Measurements from ENCODE around the gene GRIA1. TPM values are rescaled to one million over a fixed set of nuclear protein-coding genes. Genes with fewer than 3 reads are reported as not detected.

The GRIA1 gene
- total RNA-seq, 2 donors from 2014 or later, result 12.4 to 39.0 TPM

DNA sequence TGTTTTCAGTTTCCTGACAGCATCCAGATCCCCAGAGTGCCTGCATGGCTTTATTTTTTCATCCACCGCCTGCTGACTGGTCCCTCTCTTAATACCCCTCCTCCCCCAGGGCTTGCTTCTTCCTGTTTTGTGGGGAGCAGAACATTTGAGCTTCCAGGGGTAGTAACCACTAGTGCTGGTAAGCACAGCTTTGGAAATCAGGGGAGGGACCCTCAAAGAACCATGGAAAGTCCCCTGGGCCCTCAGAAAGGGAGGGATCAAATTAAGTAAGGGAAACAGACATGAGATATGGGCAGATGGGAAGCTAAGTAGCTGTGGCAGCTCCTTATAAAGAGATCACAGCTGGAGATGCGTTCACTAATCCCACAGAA, 26.8 kb downstream of the GRIA1 start:
- Histone ChIP-seq H3K27me3 (replicated peaks; ENCODE audit: insufficient read depth) (no peaks in the 10 kb centered on the region), H3K4me3 (no peak overlapping the region), H3K27ac (no peak overlapping the region), H3K4me1 (ENCODE audit: control insufficient read depth in 1 of 2, low read depth in 2 of 2) (no peaks in the 10 kb centered on the region), H3K36me3 (no peaks in the 10 kb centered on the region), H3K9me3 (no peaks in the 10 kb centered on the region)
- TF ChIP-seq, protein P1, sequence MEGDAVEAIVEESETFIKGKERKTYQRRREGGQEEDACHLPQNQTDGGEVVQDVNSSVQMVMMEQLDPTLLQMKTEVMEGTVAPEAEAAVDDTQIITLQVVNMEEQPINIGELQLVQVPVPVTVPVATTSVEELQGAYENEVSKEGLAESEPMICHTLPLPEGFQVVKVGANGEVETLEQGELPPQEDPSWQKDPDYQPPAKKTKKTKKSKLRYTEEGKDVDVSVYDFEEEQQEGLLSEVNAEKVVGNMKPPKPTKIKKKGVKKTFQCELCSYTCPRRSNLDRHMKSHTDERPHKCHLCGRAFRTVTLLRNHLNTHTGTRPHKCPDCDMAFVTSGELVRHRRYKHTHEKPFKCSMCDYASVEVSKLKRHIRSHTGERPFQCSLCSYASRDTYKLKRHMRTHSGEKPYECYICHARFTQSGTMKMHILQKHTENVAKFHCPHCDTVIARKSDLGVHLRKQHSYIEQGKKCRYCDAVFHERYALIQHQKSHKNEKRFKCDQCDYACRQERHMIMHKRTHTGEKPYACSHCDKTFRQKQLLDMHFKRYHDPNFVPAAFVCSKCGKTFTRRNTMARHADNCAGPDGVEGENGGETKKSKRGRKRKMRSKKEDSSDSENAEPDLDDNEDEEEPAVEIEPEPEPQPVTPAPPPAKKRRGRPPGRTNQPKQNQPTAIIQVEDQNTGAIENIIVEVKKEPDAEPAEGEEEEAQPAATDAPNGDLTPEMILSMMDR (IDR thresholded peaks at IDR 0.05), result no peak
- no peak for ATAC-seq (ENCODE audit: insufficient number of reproducible peaks, low FRiP score, low read depth)
- DNase-seq (ENCODE audit: low spot score), result no peak

DNA sequence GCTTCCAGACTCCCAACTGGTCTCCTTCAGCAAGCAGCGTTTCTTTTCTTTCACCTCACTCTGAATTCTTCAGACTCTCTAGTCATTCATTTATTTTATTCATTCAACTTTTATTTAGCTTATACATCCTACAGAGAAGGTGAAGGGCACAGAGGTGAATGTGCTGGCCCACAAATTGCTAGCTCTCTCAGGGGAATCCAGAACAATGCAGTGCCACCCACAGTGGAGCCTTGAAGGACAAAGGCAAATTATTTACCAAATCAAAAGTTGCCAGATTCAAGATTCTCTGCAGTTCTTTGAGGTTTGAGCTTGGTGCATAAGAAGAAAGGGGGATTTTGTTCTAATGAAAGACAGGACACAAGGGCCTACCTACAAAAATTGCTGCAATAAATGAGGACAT, 29.7 kb downstream of the GRIA1 start:
- TF ChIP-seq, protein P1 (IDR thresholded peaks at IDR 0.05), result no peak
- no peak for ATAC-seq (ENCODE audit: insufficient number of reproducible peaks, low FRiP score, low read depth)
- no peaks in the 10 kb centered on the region for H3K36me3 ChIP-seq
- no peak for DNase-seq (ENCODE audit: low spot score)
- H3K4me1 ChIP-seq (ENCODE audit: control insufficient read depth in 1 of 2, low read depth in 2 of 2), result peaks cover 15 to 28% of the 10 kb centered on the region in 2 donors
- H3K4me3 ChIP-seq, result no peak overlapping the region
- no peaks in the 10 kb centered on the region for H3K9me3 ChIP-seq
- H3K27ac ChIP-seq, result no peak overlapping the region
- H3K27me3 ChIP-seq (replicated peaks; ENCODE audit: insufficient read depth), result no peaks in the 10 kb centered on the region

DNA sequence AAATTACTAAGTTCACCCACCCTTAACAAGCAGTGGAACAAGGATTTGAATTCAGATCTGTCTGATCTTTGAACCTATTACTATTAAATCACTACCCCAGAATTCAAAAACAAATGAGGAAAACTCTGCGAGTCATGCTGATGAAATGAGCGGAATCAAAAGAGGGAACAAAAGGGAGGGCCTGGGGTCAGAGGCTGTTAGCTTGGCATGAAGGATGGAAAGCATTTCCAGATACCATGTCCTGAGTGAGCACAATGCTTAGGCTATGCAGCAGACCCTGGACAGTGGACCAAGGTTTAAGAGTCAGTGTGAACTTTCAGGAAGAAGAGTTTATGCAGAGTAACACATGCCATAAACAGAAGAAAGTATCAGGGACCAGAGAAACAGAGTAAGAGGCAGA, 30.5 kb downstream of the GRIA1 start:
- H3K27ac ChIP-seq, result no peak overlapping the region

DNA sequence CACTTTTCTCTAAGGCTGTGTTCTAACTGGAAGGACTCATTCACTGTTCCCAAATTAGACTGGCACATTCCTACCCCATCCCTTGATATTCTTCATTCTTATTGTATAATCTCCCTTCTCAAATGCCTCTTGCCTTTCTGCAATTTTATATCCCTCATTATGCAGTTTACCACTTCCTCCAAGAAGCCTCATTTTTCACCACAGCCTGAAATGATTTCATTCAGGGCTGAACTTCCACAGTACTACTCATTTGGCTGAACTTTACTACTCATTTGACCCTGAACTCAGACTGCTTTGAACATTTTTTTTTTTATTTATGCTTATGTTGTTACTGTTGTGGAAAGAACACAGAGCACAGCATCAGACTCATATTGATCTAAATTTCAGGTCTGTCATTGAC, 32.7 kb downstream of the GRIA1 start:
- H3K36me3 ChIP-seq, result no peaks in the 10 kb centered on the region
- peaks cover 15 to 30% of the 10 kb centered on the region in 2 donors for H3K4me1 ChIP-seq (ENCODE audit: control insufficient read depth in 1 of 2, low read depth in 2 of 2)
- TF ChIP-seq, protein P1 (IDR thresholded peaks at IDR 0.05), result no peak
- ATAC-seq (ENCODE audit: insufficient number of reproducible peaks, low FRiP score, low read depth), result no peak
- H3K4me3 ChIP-seq, result no peak overlapping the region
- H3K27me3 ChIP-seq (replicated peaks; ENCODE audit: insufficient read depth), result no peaks in the 10 kb centered on the region
- no peak for DNase-seq (ENCODE audit: low spot score)
- no peaks in the 10 kb centered on the region for H3K9me3 ChIP-seq
- no peak overlapping the region for H3K27ac ChIP-seq

More for the DNA sequence above, 30.5 kb downstream of the GRIA1 start:
- no peak for DNase-seq (ENCODE audit: low spot score)
- no peak overlapping the region for H3K4me3 ChIP-seq
- no peaks in the 10 kb centered on the region for H3K36me3 ChIP-seq
- no peaks in the 10 kb centered on the region for H3K27me3 ChIP-seq (replicated peaks; ENCODE audit: insufficient read depth)
- TF ChIP-seq, protein P1 (IDR thresholded peaks at IDR 0.05), result no peak
- H3K4me1 ChIP-seq (ENCODE audit: control insufficient read depth in 1 of 2, low read depth in 2 of 2), result peaks cover 15 to 30% of the 10 kb centered on the region in 2 donors
- no peak for ATAC-seq (ENCODE audit: insufficient number of reproducible peaks, low FRiP score, low read depth)
- H3K9me3 ChIP-seq, result no peaks in the 10 kb centered on the region

DNA sequence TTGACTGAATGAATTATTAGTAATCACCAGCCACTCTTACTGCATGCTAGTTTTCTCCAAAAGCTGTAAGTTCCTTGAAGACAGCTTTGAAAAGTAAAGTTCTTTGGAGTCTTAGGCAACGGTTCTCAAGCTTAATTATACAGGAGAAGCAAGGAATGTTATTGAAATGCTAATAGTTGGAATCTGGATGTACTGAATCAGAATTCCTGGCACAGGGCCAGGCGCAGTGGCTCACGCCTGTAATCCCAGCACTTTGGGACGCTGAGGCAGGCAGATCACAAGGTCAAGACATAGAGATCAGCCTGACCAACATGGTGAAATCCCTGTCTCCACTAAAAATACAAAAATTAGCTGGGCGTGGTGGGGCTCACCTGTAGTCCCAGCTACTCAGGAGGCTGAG, 33.4 kb downstream of the GRIA1 start:
- ATAC-seq (ENCODE audit: insufficient number of reproducible peaks, low FRiP score, low read depth), result no peak
- Histone ChIP-seq H3K9me3 (no peaks in the 10 kb centered on the region), H3K4me3 (no peak overlapping the region), H3K27ac (no peak overlapping the region), H3K4me1 (ENCODE audit: control insufficient read depth in 1 of 2, low read depth in 2 of 2) (peaks cover 15 to 30% of the 10 kb centered on the region in 2 donors), H3K27me3 (replicated peaks; ENCODE audit: insufficient read depth) (no peaks in the 10 kb centered on the region), H3K36me3 (no peaks in the 10 kb centered on the region)
- TF ChIP-seq, protein P1 (IDR thresholded peaks at IDR 0.05), result no peak
- DNase-seq (ENCODE audit: low spot score), result no peak
